GM18951 (cell line): ENCODE results near the gene SMYD3.

Experiments used
- POLR2A ChIP-seq: IDR thresholded peaks from 4 replicates; pipeline ENCODE4 v1.6.1; 2011; ENCODE audit warnings: mild to moderate bottlenecking; ENCODE audit not compliant: insufficient read length, insufficient read depth; ENCODE audit errors: extremely low read depth
- in situ Hi-C: fragments of 300-500 bp; cut with MboI; formaldehyde crosslinking; loops from one replicate; pipeline ENCODE4 v1.12.0; 2022; ENCODE audit warnings: low sequenced_read_pairs, mixed read lengths, inconsistent platforms; ENCODE audit not compliant: unreplicated experiment

SMYD3 gene

DNA sequence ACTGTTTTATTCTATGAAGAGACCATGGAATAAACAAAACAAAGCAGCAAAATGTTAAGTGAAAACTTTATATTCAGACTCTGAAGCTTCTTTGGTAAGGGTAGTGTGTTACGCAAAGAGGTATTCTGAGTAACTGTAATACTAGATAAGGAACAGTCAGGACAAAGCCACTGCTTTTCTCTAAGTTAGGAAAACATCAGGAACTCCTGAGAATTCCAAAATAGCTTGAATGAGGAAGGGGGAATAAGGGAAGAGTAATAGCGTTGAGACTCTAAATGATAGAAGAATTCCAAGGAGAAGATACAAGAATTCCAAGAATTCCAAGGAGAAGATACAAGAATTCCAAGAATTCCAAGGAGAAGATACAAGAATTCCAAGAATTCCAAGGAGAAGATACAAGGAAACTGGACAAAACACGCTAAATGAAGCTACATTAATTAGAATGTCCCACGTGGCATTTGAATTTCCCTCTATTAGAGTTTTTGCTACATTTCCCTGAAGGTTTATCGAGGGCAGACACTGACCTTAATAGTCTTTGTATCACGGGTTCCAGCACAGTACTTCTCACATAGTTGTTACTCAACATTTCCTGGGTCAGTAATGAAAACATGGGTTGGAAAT, 71.5 kb downstream of the SMYD3 start:
- in situ Hi-C loops, result no loop called here
- TF ChIP-seq POLR2A, result no peak

DNA sequence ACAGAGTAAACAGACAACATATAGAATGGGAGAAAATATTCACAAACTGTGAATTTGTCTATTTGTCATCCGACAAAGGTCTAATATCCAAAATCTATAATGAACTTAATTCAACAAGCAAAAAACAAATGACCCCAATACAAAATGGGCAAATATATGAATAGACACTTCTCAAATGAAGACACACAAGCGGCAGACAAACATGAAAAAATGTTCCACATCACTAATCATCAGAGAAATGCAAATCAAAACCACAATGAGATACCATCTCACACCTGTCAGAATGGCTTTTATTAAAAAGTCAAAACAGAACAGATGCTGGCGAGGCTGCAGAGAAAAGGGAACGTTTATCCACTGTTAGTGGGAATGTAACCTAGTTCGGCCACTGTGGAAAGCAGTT, 72.7 kb downstream of the SMYD3 start:
- in situ Hi-C loops, result no loop called here
- TF ChIP-seq POLR2A, result no peak

GRCh38 chr1:246428542-246429308, 78.4 kb downstream of the SMYD3 start:
- TF ChIP-seq POLR2A, result no peak

DNA sequence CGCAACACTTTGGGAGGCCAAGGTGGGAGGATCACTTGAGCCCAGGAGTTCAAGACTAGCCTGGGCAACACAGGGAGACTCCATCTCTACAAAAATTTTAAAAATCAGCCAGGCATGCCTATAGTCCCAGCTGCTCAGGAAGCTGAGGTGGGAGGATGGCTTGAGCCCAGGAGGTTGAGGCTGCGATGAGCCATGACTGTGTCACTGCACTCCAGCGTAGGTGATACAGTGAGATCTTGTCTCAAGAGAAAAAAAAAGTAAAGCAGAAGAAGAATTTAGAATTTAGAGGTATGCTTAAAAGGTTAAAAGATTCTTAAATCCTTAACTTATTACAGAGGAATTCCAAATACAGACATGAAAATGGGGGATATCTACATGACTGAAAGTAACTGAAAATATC, 79.5 kb downstream of the SMYD3 start:
- in situ Hi-C loops, result no loop called here
- TF ChIP-seq POLR2A, result no peak

More at GRCh38 chr1:246428542-246429308, 78.4 kb downstream of the SMYD3 start:
- in situ Hi-C loops, result no loop called here

DNA sequence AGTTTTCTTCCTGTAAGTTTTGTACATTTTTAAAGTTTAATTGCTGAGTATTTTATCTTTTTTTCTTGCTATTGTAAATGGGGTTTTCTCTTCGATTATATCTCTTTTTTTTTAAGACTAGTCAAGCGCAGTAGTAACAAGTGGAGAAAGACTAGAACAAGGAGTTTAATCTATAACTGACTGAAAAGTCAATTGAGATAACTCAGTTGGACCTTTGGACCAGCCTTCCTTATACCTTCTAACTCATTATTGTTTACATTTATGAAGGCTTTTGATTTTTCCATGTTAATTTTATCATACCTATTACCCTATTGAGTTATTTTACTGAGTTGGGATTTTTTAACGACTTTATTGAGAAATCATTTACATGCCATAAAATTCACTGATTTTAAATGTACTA, 81.2 kb downstream of the SMYD3 start:
- in situ Hi-C loops, result no loop called here
- TF ChIP-seq POLR2A, result no peak

- no peak for TF ChIP-seq POLR2A
- in situ Hi-C loops, result no loop called here
Observed at GRCh38 chr1:246425139-246425794, 81.8 kb downstream of the SMYD3 start.

- in situ Hi-C loops, result no loop called here
- no peak for TF ChIP-seq POLR2A
Observed at GRCh38 chr1:246420300-246420699, 86.8 kb downstream of the SMYD3 start.

GRCh38 chr1:246418565-246419312, 88.3 kb downstream of the SMYD3 start:
- in situ Hi-C loops, result no loop called here

DNA sequence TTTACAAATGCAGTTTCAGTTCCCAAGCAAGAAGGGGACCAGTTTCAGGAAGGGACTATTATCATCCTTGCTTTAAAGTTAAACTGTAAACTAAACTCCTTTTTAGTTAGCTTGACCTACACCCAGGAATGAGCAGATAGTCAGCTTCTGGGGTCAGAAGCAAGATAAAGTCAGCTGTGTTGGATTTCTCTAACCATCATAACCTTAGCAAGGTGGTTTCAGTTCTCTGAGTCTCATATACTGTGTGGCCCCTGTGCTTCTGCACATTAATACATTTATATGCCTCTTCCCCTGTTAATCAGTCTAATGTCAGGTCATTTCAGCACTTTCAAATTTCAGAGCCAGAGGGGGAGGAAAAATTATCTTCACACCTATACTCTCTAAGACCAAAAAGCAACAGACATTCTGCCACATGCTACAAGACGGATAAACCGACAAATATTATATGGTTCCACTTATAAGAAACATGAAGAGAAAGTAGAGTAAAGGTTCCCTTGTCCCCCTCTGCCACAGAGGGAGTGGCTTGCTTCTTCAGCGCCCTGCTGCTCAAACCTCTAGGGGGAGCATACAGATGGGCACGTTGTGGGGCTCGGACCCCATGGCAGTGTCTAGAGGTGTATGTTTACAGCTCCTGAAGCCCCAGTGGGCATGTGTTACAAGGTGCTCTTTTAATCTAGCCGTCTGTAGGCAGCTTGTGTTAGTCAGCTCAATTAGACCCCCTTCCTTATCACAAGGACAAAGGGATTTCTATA, 89.1 kb downstream of the SMYD3 start:
- no peak for TF ChIP-seq POLR2A
- in situ Hi-C loops, result no loop called here

More at GRCh38 chr1:246418565-246419312, 88.3 kb downstream of the SMYD3 start:
- TF ChIP-seq POLR2A, result no peak

GRCh38 chr1:246417152-246417812, 89.8 kb downstream of the SMYD3 start:
- no peak for TF ChIP-seq POLR2A
- in situ Hi-C loops, result no loop called here

GRCh38 chr1:246416261-246416660, 90.8 kb downstream of the SMYD3 start:
- no peak for TF ChIP-seq POLR2A
- in situ Hi-C loops, result no loop called here

DNA sequence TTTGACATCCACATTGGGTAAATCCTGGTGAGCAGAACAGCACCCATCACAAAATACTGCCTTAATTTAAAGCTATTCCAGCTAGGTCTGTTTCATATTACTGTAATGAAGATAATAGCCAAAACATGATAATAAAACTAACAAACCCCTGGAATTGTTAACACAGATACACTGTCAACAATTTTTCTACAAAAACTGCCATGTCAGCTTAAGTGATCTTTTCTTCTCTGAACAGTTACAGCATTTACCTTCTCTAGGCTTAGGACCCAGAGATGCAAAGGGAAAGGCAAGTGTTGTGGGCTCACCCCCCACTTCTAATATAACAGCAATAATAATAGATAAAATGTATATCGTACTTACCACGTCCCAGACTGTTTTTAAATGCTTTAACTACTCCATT, 92.1 kb downstream of the SMYD3 start:
- TF ChIP-seq POLR2A, result no peak
- in situ Hi-C loops, result no loop called here
